ENCODE data around the gene SGMS2. TPM values are rescaled to one million over a fixed set of nuclear protein-coding genes. Genes with fewer than 3 reads are reported as not detected.

Gene SGMS2
- total RNA-seq, 1 experiment from 2014 or later, result 0.72 TPM

DNA sequence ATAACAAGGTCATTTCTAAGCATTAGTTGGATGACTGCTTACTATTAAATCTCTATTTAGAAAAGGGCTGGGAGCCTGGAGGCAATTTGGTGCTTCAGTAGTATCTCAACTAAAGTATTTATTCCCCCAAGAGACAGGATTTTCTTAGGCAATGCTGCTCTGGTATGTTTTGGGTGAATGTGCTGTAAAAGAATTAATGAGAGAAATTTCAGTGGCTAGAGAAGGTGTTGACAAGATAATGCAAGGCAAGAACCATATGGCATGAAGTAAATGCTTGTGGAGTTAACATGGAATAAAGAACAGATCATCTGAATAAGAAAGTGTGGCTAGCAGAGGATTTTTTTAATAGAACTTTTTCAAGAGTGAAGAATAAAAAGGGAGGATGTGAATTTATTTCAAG lies 110.5 kb downstream of the SGMS2 start:
- ChIA-PET POLR2A (no interaction called here), CTCF (no interaction called here)
- H3K27me3 Mint-ChIP-seq (ENCODE audit: low read depth), result peaks cover 31% of the 10 kb centered on the region
- no peaks in the 10 kb centered on the region for H3K9me3 Mint-ChIP-seq
- H3K36me3 Mint-ChIP-seq, result 0 out of 2 replicates have a peak, but pooled peaks cover 3% of the 10 kb centered on the region
- no peak for ATAC-seq
- TF ChIP-seq, protein P1, sequence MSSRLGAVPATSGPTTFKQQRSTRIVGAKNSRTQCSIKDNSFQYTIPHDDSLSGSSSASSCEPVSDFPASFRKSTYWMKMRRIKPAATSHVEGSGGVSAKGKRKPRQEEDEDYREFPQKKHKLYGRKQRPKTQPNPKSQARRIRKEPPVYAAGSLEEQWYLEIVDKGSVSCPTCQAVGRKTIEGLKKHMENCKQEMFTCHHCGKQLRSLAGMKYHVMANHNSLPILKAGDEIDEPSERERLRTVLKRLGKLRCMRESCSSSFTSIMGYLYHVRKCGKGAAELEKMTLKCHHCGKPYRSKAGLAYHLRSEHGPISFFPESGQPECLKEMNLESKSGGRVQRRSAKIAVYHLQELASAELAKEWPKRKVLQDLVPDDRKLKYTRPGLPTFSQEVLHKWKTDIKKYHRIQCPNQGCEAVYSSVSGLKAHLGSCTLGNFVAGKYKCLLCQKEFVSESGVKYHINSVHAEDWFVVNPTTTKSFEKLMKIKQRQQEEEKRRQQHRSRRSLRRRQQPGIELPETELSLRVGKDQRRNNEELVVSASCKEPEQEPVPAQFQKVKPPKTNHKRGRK (CRISPR knock-in tag; IDR thresholded peaks at IDR 0.05; ENCODE audit: borderline replicate concordance), result no peak
- no peak for TF ChIP-seq KAT7 (CRISPR knock-in tag; IDR thresholded peaks at IDR 0.05; ENCODE audit: borderline replicate concordance)
- no peak for TF ChIP-seq IRF2 (CRISPR knock-in tag; IDR thresholded peaks at IDR 0.05; ENCODE audit: borderline replicate concordance, low read depth)
- no peak for TF ChIP-seq RORB (CRISPR knock-in tag; IDR thresholded peaks at IDR 0.05)
- no peak for TF ChIP-seq NR3C1 (CRISPR knock-in tag; conservative IDR thresholded peaks at IDR 0.05; ENCODE audit: low read depth)
- TF ChIP-seq, protein P2, sequence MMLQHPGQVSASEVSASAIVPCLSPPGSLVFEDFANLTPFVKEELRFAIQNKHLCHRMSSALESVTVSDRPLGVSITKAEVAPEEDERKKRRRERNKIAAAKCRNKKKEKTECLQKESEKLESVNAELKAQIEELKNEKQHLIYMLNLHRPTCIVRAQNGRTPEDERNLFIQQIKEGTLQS (CRISPR knock-in tag; conservative IDR thresholded peaks at IDR 0.05), result no peak
- TF ChIP-seq CREM (CRISPR knock-in tag; IDR thresholded peaks at IDR 0.05), result no peak
- no peak for TF ChIP-seq MXD4 (CRISPR knock-in tag; IDR thresholded peaks at IDR 0.05; ENCODE audit: borderline replicate concordance)
- TF ChIP-seq, protein P3, sequence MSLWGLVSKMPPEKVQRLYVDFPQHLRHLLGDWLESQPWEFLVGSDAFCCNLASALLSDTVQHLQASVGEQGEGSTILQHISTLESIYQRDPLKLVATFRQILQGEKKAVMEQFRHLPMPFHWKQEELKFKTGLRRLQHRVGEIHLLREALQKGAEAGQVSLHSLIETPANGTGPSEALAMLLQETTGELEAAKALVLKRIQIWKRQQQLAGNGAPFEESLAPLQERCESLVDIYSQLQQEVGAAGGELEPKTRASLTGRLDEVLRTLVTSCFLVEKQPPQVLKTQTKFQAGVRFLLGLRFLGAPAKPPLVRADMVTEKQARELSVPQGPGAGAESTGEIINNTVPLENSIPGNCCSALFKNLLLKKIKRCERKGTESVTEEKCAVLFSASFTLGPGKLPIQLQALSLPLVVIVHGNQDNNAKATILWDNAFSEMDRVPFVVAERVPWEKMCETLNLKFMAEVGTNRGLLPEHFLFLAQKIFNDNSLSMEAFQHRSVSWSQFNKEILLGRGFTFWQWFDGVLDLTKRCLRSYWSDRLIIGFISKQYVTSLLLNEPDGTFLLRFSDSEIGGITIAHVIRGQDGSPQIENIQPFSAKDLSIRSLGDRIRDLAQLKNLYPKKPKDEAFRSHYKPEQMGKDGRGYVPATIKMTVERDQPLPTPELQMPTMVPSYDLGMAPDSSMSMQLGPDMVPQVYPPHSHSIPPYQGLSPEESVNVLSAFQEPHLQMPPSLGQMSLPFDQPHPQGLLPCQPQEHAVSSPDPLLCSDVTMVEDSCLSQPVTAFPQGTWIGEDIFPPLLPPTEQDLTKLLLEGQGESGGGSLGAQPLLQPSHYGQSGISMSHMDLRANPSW (CRISPR knock-in tag; conservative IDR thresholded peaks at IDR 0.05; ENCODE audit: low read depth), result no peak
- DNase-seq (ENCODE audit: low spot score), result no peak
- no peak overlapping the region for H3K27ac Mint-ChIP-seq
- H3K4me1 Mint-ChIP-seq, result peaks cover 17% of the 10 kb centered on the region
- no peak overlapping the region for H3K4me3 Mint-ChIP-seq

DNA sequence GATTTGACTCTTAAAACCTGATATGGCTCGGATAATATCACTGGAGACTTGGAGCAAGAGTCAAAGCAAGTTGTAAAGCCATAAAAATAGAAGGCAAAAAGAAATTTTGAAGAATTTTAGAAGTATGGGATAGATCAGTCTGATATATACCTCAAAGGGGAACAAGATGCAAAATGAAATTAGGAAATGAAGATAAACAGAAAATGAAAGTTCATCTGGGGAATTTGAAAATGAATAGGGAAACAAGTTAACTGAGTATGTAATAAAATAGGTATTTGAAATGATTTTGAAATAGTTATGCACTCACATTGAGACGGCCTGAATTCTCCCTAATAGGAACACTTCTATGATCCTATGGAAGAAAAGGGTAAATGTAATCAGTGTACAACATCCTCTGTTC lies 112.3 kb downstream of the SGMS2 start:
- ChIA-PET CTCF (no interaction called here), POLR2A (no interaction called here)
- DNase-seq (ENCODE audit: low spot score) (no peak), ATAC-seq (no peak)
- no peaks in the 10 kb centered on the region for H3K9me3 Mint-ChIP-seq
- no peak overlapping the region for H3K4me3 Mint-ChIP-seq
- peaks cover 11% of the 10 kb centered on the region for H3K4me1 Mint-ChIP-seq
- no peak for TF ChIP-seq ZNF671 (CRISPR knock-in tag; IDR thresholded peaks at IDR 0.05)
- TF ChIP-seq ZNF263 (CRISPR knock-in tag; IDR thresholded peaks at IDR 0.05; ENCODE audit: low read depth), result no peak
- TF ChIP-seq NFYB (CRISPR knock-in tag; conservative IDR thresholded peaks at IDR 0.05; ENCODE audit: low read depth), result no peak
- TF ChIP-seq, protein P4, sequence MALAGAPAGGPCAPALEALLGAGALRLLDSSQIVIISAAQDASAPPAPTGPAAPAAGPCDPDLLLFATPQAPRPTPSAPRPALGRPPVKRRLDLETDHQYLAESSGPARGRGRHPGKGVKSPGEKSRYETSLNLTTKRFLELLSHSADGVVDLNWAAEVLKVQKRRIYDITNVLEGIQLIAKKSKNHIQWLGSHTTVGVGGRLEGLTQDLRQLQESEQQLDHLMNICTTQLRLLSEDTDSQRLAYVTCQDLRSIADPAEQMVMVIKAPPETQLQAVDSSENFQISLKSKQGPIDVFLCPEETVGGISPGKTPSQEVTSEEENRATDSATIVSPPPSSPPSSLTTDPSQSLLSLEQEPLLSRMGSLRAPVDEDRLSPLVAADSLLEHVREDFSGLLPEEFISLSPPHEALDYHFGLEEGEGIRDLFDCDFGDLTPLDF (CRISPR knock-in tag; IDR thresholded peaks at IDR 0.05), result no peak
- no peak for TF ChIP-seq OVOL2 (CRISPR knock-in tag; IDR thresholded peaks at IDR 0.05; ENCODE audit: borderline replicate concordance)
- H3K27me3 Mint-ChIP-seq (ENCODE audit: low read depth), result peaks cover 18% of the 10 kb centered on the region
- no peak overlapping the region for H3K27ac Mint-ChIP-seq
- 0 out of 2 replicates have a peak, but pooled peaks cover 3% of the 10 kb centered on the region for H3K36me3 Mint-ChIP-seq

DNA sequence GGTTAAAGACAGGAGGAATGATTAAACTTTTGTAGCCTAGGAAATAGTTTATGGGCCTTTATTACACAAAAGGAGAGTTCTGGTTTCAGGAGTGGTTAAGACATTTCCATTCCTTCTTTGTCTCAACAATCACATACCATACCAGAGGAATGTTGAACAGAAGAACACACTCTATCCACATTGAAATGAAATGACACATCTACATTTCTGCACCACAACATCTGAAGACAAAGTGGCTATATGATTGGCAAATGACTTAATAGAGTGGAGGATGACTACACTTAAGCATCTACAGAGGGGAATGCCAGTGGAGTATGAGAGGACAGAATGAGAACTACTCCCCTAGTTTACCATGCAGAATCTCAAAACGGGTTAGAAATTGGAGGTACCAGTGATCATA lies 114.6 kb downstream of the SGMS2 start:
- no peak overlapping the region for H3K4me3 Mint-ChIP-seq
- CTCF ChIA-PET, result no interaction called here
- H3K36me3 Mint-ChIP-seq, result 0 out of 2 replicates have a peak, but pooled peaks cover 3% of the 10 kb centered on the region
- no peaks in the 10 kb centered on the region for H3K4me1 Mint-ChIP-seq
- DNase-seq (ENCODE audit: low spot score), result no peak
- H3K27me3 Mint-ChIP-seq (ENCODE audit: low read depth), result no peaks in the 10 kb centered on the region
- ATAC-seq, result no peak
- no peak overlapping the region for H3K27ac Mint-ChIP-seq
- no peaks in the 10 kb centered on the region for H3K9me3 Mint-ChIP-seq
- POLR2A ChIA-PET, result no interaction called here
- TF ChIP-seq GABPB1 (CRISPR knock-in tag; IDR thresholded peaks at IDR 0.05), result no peak
- TF ChIP-seq ATF1 (CRISPR knock-in tag; IDR thresholded peaks at IDR 0.05), result no peak
- no peak for TF ChIP-seq ESRRA (CRISPR knock-in tag; IDR thresholded peaks at IDR 0.05; ENCODE audit: borderline replicate concordance)
- no peak for TF ChIP-seq OVOL2 (CRISPR knock-in tag; IDR thresholded peaks at IDR 0.05; ENCODE audit: borderline replicate concordance)
- TF ChIP-seq, protein P5, sequence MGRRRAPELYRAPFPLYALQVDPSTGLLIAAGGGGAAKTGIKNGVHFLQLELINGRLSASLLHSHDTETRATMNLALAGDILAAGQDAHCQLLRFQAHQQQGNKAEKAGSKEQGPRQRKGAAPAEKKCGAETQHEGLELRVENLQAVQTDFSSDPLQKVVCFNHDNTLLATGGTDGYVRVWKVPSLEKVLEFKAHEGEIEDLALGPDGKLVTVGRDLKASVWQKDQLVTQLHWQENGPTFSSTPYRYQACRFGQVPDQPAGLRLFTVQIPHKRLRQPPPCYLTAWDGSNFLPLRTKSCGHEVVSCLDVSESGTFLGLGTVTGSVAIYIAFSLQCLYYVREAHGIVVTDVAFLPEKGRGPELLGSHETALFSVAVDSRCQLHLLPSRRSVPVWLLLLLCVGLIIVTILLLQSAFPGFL (CRISPR knock-in tag; IDR thresholded peaks at IDR 0.05; ENCODE audit: borderline replicate concordance), result no peak
- no peak for TF ChIP-seq MXD4 (CRISPR knock-in tag; IDR thresholded peaks at IDR 0.05; ENCODE audit: borderline replicate concordance)
- no peak for TF ChIP-seq ZNF232 (CRISPR knock-in tag; IDR thresholded peaks at IDR 0.05)
- TF ChIP-seq SMAD3 (CRISPR knock-in tag; IDR thresholded peaks at IDR 0.05; ENCODE audit: borderline replicate concordance), result no peak
- TF ChIP-seq, protein P6, sequence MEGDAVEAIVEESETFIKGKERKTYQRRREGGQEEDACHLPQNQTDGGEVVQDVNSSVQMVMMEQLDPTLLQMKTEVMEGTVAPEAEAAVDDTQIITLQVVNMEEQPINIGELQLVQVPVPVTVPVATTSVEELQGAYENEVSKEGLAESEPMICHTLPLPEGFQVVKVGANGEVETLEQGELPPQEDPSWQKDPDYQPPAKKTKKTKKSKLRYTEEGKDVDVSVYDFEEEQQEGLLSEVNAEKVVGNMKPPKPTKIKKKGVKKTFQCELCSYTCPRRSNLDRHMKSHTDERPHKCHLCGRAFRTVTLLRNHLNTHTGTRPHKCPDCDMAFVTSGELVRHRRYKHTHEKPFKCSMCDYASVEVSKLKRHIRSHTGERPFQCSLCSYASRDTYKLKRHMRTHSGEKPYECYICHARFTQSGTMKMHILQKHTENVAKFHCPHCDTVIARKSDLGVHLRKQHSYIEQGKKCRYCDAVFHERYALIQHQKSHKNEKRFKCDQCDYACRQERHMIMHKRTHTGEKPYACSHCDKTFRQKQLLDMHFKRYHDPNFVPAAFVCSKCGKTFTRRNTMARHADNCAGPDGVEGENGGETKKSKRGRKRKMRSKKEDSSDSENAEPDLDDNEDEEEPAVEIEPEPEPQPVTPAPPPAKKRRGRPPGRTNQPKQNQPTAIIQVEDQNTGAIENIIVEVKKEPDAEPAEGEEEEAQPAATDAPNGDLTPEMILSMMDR (IDR thresholded peaks at IDR 0.05), result no peak
- no peak for TF ChIP-seq RORB (CRISPR knock-in tag; IDR thresholded peaks at IDR 0.05)
